T47D (cell line): ENCODE measurements around the gene DEPDC7.
"Not testable (repeated sequence)": the region's sequence is repeated elsewhere in the genome, so short reads cannot be mapped to it uniquely, and the experiment has no call there.

ENCODE experiments used
- DNase-seq, 2 experiments: peaks; one replicate each; pipeline versions ENCODE4 v3.0.0 to v3.0.0-alpha.2; 2011 to 2012; ENCODE audit warnings: low read depth in 1 of 2, low spot score in 1 of 2
- JUND ChIP-seq: IDR thresholded peaks from 2 replicates; pipeline ENCODE4 v1.6.1; 2012; ENCODE audit warnings: low read depth
- in situ Hi-C: cut with HindIII; loops from 2 replicates; pipeline ENCODE4 v1.10.0; 2016; ENCODE audit warnings: low sequenced_read_pairs, low pct_unique_long_range_greater_than_20kb

DEPDC7 gene

GRCh38 chr11:33015621-33016551 lies at the start of gene DEPDC7:
DEPDC7 (plus strand) TSS chr11:33015878; CDS start chr11:33015956, 78 bp downstream.
- TF ChIP-seq JUND, result no peak
- peak; percentile 73 to 86 for DNase-seq
- in situ Hi-C loops, result no loop called here

DNA sequence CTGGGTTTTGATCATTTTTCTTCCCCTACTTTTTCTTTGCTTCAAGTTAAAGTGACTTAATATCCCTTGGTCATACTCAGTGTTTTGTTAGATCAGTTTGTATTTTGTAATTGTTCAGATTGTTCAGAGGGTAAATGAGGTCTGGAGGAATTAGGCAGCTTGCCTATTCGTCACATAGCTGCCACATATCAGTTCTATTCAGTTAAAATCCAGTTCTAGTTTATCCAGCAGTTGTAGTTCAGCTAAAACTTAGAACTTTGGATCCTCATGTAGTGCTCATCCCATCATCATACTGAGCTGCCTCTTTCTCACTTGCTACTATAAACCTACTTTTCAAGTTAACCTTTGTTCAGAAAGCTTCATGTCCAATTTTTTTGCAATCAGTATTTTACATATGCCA lies 47.1 kb upstream of the DEPDC7 start:
- in situ Hi-C loops, result no loop called here
- no peak for TF ChIP-seq JUND
- DNase-seq, result no peak

DNA sequence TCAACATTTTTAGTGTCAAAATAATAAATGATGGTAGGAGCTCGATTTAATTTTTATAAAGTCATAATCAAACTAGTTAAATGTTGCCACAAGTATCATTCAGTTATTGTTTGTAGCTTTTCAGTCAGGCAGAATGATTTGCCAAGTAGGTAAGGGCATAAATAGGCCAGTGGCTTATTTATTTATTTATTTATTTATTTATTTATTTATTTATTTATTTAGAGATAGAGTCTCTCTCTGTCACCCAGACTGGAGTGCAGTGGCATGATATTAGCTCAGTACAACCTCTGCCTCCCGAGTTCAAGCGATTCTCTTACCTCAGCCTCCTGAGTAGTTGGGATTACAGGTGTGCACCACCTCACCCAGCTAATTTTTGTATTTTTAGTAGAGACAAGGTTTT lies 43.4 kb upstream of the DEPDC7 start:
- in situ Hi-C loops, DNase-seq: not testable (repeated sequence)

- no peak for TF ChIP-seq JUND
- no peak for DNase-seq
- in situ Hi-C loops, result no loop called here
These were observed 42.9 kb upstream of the DEPDC7 start for GRCh38 chr11:32972781-32973180.

GRCh38 chr11:32982626-32983025 lies 33.1 kb upstream of the DEPDC7 start:
- DNase-seq, result no peak
- TF ChIP-seq JUND, result no peak
- in situ Hi-C loops, result no loop called here

DNA sequence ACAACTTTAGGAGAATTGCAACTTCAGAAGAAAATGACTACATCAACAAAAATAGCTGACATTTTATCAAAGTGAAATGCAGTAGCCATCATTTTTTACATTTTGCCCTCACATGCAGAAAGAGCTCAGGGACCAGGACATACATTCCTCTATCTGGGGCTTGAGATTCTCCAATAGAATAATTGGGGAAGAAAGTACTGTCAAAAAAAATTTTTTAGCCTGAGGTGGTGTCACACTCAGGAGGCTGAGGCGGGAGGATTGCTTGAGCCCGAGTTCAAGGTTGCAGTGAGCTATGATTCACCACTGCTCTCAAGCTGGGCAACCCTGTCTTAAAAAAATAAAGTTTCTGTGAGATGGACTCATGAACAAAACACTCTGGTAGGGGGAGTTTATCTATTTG lies 32.2 kb upstream of the DEPDC7 start:
- in situ Hi-C loops, result no loop called here

GRCh38 chr11:32985600-32985999 lies 30.1 kb upstream of the DEPDC7 start:
- DNase-seq, result no peak
- no peak for TF ChIP-seq JUND
- in situ Hi-C loops, result no loop called here

More for the DNA sequence above, 32.2 kb upstream of the DEPDC7 start:
- no peak for DNase-seq
- no peak for TF ChIP-seq JUND

- in situ Hi-C loops, result no loop called here
- peak in 1 of 2 experiments; percentile 55 for DNase-seq
- TF ChIP-seq JUND, result no peak
These were observed 27.8 kb upstream of the DEPDC7 start for GRCh38 chr11:32987851-32988250.

DNA sequence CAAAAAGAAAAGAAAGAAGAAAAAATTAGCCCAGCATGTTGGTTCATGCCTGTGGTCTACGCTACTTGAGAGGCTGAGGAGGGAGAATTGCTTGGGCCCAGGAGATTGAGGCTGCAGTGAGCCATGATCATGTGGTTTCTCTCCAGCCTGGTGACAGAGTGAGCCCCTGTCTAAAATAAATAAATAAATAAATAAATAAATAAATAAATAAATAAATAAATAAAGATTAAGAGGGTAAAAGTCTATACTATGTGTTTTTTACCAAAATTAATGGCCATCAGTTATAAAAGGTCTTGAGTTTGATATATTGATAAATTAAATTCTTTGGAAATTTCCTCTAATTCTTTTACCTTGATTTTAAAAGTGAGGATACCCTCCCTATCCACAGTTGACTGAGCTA lies 25.2 kb upstream of the DEPDC7 start:
- TF ChIP-seq JUND, result no peak
- in situ Hi-C loops, result no loop called here
- no peak for DNase-seq

GRCh38 chr11:32991427-32991826 lies 24.3 kb upstream of the DEPDC7 start:
- DNase-seq, result no peak
- no peak for TF ChIP-seq JUND
- in situ Hi-C loops, result no loop called here

DNA sequence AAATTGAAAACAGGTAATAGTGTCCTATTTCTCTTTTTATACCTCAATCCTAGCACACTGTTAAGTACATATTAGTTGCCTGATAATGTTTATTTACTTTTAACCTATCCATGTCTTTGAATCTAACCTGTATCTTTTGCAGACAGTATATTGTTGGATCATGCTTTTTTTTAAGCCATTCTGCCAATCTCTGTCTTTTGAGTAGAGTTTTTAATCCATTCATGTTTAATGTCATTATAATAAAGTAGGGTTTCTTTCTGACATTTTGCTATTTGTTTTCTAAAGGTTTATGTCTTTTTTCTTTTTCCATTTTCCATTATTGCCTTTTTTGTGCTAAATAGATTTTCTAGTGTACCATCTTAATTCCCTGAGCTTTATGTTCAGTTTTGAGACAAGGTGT lies 23.8 kb upstream of the DEPDC7 start:
- DNase-seq, result no peak
- TF ChIP-seq JUND, result no peak
- in situ Hi-C loops, result no loop called here

GRCh38 chr11:33000181-33000580 lies 15.5 kb upstream of the DEPDC7 start:
- TF ChIP-seq JUND, result no peak
- no peak for DNase-seq
- in situ Hi-C loops, result no loop called here

DNA sequence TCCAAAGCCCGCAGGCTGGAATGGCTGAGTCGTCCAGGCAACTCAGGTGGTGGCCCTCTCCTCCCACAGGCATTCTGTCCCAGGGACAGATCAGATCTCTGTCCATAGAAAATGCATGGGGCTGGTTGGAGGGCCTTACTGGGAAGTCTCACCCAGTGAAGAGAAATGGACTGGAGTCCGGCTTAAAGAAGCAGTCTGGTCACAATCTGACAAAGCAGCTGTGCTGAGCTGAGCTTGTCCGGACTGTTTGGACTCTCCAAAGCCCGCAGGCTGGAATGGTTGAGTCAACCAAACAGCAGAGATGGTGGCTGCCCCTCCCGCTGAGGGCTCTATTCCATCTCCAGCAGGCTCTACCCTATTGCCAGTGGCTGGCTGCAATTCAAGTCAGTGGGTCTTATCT lies 14.4 kb upstream of the DEPDC7 start:
- DNase-seq, result no peak
- no peak for TF ChIP-seq JUND
- in situ Hi-C loops, result no loop called here
